Left kidney (tissue), 8 donors: ENCODE measurements around the gene NDUFA3. TPM values are rescaled to one million over a fixed set of nuclear protein-coding genes. Genes with fewer than 3 reads are reported as not detected.
"Not testable (repeated sequence)": the region's sequence is repeated elsewhere in the genome, so short reads cannot be mapped to it uniquely, and the experiment has no call there.

Source experiments
- DNase-seq: peaks from one replicate; pipeline ENCODE4 v3.0.0-alpha.2; 2013
- long read RNA-seq, 8 donors: transcript quantifications; one replicate each; lab custom pipeline, GENCODE V29; 2026
- polyA plus RNA-seq: library from polyadenylated mRNA; unstranded; fragments of 120-200 nt; gene quantifications from one replicate; pipeline ENCODE4 v1.2.1, GENCODE V29; 2013; ENCODE audit not compliant: insufficient read length

NDUFA3 gene
- 105 TPM for polyA plus RNA-seq
- long read RNA-seq, donor 1, transcript NDUFA3-214 (4 exons, 963 nt), result major isoform, 155 of 283 reads
- long read RNA-seq, donor 1, transcript NDUFA3-202 (5 exons, 435 nt), result minor isoform, 7 of 283 reads
- long read RNA-seq, donor 1, transcript NDUFA3-213 (3 exons, 541 nt), result minor isoform, 54 of 283 reads
- long read RNA-seq, donor 1, partial matches to known transcripts, result 50 of 283 reads
- long read RNA-seq, donor 1, other reads (novel, unspliced or antisense), result 12 of 283 reads
- long read RNA-seq, donor 2, transcript NDUFA3-214 (4 exons, 963 nt), result major isoform, 149 of 200 reads
- long read RNA-seq, donor 2, transcript NDUFA3-213 (3 exons, 541 nt), result minor isoform, 34 of 200 reads
- long read RNA-seq, donor 2, partial matches to known transcripts, result 9 of 200 reads
- long read RNA-seq, donor 2, other reads (novel, unspliced or antisense), result 0 of 200 reads
- long read RNA-seq, donor 3, transcript NDUFA3-214 (4 exons, 963 nt), result major isoform, 117 of 190 reads
- long read RNA-seq, donor 3, transcript NDUFA3-213 (3 exons, 541 nt), result minor isoform, 27 of 190 reads
- long read RNA-seq, donor 3, partial matches to known transcripts, result 37 of 190 reads
- long read RNA-seq, donor 3, other reads (novel, unspliced or antisense), result 5 of 190 reads
- long read RNA-seq, donor 4, transcript NDUFA3-213 (3 exons, 541 nt), result minor isoform, 13 of 58 reads
- long read RNA-seq, donor 4, transcript NDUFA3-214 (4 exons, 963 nt), result major isoform, 44 of 58 reads
- long read RNA-seq, donor 4, partial matches to known transcripts, result 0 of 58 reads
- long read RNA-seq, donor 4, other reads (novel, unspliced or antisense), result 0 of 58 reads
- long read RNA-seq, donor 5, transcript NDUFA3-213 (3 exons, 541 nt), result minor isoform, 50 of 437 reads
- long read RNA-seq, donor 5, transcript NDUFA3-202 (5 exons, 435 nt), result minor isoform, 15 of 437 reads
- long read RNA-seq, donor 5, transcript NDUFA3-214 (4 exons, 963 nt), result major isoform, 273 of 437 reads
- long read RNA-seq, donor 5, partial matches to known transcripts, result 60 of 437 reads
- long read RNA-seq, donor 5, other reads (novel, unspliced or antisense), result 32 of 437 reads
- long read RNA-seq, donor 6, transcript NDUFA3-213 (3 exons, 541 nt), result minor isoform, 32 of 263 reads
- long read RNA-seq, donor 6, transcript NDUFA3-202 (5 exons, 435 nt), result minor isoform, 7 of 263 reads
- long read RNA-seq, donor 6, transcript NDUFA3-214 (4 exons, 963 nt), result major isoform, 196 of 263 reads
- long read RNA-seq, donor 6, partial matches to known transcripts, result 27 of 263 reads
- long read RNA-seq, donor 6, other reads (novel, unspliced or antisense), result 0 of 263 reads
- long read RNA-seq, donor 7, transcript NDUFA3-202 (5 exons, 435 nt), result minor isoform, 5 of 300 reads
- long read RNA-seq, donor 7, transcript NDUFA3-210 (3 exons, 646 nt), result minor isoform, 8 of 300 reads
- long read RNA-seq, donor 7, transcript NDUFA3-214 (4 exons, 963 nt), result major isoform, 180 of 300 reads
- long read RNA-seq, donor 7, transcript NDUFA3-213 (3 exons, 541 nt), result minor isoform, 46 of 300 reads
- long read RNA-seq, donor 7, partial matches to known transcripts, result 46 of 300 reads
- long read RNA-seq, donor 7, other reads (novel, unspliced or antisense), result 11 of 300 reads
- long read RNA-seq, donor 8, transcript NDUFA3-214 (4 exons, 963 nt), result major isoform, 57 of 83 reads
- long read RNA-seq, donor 8, transcript NDUFA3-213 (3 exons, 541 nt), result minor isoform, 16 of 83 reads
- long read RNA-seq, donor 8, partial matches to known transcripts, result 5 of 83 reads
- long read RNA-seq, donor 8, other reads (novel, unspliced or antisense), result 0 of 83 reads

GRCh38 chr19:54102421-54103169 is at the start of gene NDUFA3:
Gene NDUFA3 (plus strand): TSS chr19:54102855. CDS start chr19:54102879, 24 bp downstream.
- peak; percentile 98 for DNase-seq

GRCh38 chr19:54062643-54063042 is 40.0 kb upstream of the NDUFA3 start:
- DNase-seq, result no peak

GRCh38 chr19:54063350-54064116 is 39.1 kb upstream of the NDUFA3 start, which contains the start of gene VSTM1:
Gene VSTM1 (minus strand): TSS chr19:54063897. CDS start chr19:54063777, 120 bp downstream.
- no peak for DNase-seq

DNA sequence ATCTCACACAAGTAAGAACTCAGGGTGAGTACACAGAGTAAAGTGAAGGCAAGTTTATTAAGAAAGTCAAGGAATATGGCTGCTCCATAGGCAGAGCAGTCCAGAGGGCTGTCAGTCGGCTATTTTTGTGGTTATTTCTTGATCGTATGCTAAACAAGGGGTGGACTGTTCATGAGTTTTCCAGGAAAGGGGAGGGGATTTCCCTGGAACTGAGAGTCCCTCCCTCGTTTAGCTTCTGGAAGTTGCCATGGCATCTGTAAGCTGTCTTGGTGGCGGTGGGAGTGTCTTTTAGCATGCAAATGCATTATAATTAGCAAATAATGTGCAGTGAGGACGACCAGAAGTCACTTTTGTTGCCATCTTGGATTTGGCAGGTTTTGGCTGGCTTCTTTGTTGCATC is 33.2 kb upstream of the NDUFA3 start:
- no peak for DNase-seq

- no peak for DNase-seq
These were observed 28.8 kb upstream of the NDUFA3 start for GRCh38 chr19:54073829-54074228.

GRCh38 chr19:54074851-54075250 is 27.8 kb upstream of the NDUFA3 start:
- DNase-seq, result no peak

GRCh38 chr19:54077334-54077733 is 25.3 kb upstream of the NDUFA3 start:
- no peak for DNase-seq

DNA sequence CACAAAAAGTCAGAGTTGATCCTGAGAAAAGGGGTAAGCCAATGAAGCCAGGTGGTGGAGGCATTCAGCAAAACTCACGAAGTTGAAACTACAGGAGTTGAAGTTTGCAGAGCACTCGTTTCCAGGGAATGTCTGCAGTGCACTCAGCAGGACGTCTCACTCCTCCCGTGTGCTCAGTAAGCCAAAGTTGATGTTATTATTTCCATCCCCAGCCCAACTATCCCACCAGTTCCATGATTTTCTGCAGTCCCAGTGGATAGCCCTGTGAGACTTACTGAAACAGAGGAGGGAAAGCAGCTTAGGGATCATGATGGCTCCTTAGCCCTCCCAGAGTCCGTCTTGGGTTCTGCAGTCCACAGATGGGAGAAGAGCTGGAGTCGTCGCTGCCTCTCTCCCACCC is 21.6 kb upstream of the NDUFA3 start, which contains the start of gene TARM1:
Gene TARM1 (minus strand): TSS at position 334 of the 400 bp plus-strand sequence. CDS start 25 bp downstream, at position 309.
- DNase-seq, result no peak

GRCh38 chr19:54084410-54084809 is 18.2 kb upstream of the NDUFA3 start:
- no peak for DNase-seq

DNA sequence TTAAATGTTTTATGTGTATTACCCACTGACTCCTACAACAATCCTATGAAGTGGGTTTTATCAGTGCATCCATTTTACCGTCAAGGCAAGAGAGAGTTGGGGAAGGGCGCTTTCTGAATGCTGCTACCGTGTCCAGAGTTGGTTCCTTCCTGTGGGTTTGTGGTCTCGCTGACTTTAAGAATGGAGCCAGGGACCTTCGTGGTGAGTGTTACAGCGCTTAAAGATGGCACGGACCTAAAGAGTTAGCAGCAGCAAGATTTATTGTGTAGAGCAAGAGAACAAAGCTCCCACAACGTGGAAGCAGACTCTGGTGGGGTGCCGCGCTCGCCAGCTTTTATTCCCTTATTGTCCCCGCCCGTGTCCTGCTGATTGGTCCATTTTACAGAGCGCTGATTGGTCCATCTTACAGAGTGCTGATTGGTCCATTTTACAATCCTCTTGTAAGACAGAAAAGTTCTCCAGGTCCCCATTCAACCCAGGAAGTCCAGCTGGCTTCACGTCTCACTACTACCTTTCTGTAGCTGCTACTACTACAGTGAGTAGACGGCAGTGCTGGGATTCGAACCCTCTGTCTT is 8.1 kb upstream of the NDUFA3 start:
- DNase-seq, result no peak

DNA sequence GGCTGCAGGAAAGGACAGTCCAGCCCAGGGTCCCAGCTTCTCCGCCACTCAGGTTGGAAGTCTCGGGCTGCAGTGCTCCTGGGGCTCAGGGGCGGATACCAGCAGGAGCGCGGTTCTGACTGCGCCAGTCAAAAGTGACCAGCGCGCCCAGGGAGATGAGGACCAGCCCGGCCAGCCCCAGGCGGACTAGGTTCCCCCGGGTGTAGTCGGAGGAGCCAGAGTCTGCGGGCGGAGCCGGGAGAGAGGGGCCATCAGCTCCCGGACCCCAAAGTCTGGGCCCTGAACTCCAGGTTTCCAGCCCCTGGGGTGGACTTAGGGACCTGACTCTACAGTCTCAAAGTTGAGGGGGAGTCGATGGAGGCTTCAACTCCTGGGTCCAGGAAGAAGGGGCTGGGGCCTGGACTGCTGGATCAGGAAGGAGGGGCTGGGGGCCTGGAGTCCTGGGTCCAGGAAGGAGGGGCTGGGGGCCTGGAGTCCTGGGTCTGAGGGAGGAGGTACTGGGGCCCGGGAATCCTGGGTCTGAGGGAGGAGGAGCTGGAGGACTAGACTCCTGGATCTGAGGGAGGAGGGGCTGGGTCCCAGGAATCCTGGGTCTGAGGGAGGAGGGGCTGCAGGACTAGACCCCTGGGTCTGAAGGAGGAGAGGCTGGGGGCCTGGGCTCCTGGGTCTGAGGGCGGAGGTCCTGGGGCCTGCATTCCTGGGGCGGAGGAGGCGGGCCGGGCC is 7.4 kb upstream of the NDUFA3 start:
- no peak for DNase-seq

DNA sequence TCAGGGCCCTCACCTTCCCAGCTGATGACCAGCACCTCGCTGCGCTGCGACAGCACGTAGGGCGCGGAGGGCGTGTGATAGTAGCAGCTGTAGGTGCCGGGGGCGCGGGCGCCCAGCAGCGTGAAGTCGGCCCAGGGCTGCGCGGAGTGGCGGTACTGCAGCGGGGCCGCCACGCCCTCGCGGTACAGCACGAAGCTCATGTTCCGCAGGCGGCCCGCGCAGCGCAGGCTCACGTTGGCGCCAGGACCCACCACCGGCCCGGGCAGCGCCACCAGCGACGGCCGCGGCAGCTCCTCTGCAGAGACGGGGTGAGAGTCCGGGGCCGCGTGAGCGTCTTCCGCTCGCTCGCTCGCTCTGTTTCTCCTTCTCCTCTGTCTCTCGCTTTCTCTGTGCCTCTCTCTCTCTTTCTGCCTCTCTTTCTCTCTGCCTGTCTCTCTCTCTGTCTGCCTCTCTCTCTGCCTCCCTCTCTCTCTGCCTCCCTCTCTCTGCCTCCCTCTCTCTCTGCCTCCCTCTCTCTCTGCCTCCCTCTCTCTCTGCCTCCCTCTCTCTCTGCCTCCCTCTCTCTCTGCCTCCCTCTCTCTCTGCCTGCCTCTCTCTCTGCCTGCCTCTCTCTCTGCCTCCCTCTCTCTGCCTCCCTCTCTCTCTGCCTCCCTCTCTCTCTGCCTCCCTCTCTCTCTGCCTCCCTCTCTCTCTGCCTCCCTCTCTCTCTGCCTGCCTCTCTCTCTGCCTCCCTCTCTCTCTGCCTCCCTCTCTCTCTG is 6.6 kb upstream of the NDUFA3 start:
- DNase-seq, result not testable (repeated sequence)

DNA sequence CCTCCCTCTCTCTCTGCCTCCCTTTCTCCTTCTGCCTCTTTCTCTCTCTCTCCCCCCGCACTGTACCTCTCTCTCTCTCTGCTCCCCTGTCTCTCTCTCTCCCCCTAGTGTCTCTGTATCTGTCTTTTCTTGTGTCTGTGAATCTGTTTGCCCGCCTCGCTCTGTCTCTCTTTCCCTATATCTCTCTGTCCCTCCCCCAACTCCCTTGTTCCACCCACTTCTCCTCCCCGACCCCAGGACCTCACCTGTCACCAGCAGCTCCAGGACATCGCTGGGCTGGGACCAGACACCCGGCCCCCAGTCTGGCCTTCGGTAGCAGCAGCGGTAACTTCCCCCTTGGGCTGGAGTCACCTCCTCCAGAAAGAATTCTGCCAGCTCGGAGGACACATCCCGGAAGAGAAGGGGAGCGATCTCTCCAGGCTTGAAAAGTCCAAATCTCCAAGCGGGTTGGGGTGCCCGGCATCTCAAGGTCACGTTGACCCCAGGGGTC is 6.0 kb upstream of the NDUFA3 start:
- no peak for DNase-seq

- DNase-seq, result no peak
These were observed 3.3 kb upstream of the NDUFA3 start for GRCh38 chr19:54099190-54099902.

DNA sequence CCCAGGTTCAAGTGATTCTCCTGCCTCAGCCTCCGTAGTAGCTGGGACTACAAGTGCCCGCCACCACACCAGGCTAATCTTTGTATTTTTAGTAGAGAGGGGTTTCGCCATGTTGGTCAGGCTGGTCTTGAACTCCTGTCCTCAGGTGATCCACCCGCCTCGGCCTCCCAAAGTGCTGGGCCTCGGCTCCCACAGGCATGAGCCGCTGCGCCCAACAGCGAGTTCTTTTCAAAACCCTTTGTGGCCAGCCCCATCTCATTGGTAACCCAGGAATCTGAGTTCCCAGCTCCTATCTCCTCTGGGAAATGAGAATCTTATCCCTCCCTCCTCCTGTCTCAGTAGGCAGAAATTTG is 2.8 kb upstream of the NDUFA3 start:
- not testable (repeated sequence) for DNase-seq

DNA sequence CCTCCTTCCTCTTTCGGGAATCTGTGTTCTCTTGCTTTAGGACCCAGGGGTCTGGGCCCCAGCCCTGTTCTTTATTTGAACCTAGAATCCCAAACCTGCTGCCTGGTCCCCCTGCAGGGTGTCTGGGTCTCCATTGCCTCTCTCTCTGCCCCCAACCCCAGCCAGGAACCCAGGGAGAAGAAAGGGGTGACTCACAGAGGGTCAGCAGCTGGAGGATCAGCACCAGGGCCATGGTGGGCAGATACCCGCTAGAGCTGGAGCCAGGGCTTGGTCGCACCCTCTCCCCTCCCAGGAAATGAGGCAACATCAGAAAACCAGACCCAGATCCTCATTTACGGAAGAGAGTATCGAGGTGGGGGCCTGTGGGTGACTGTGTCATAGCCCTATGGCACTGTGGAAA is 2.1 kb upstream of the NDUFA3 start, which contains the start of gene OSCAR:
Gene OSCAR (minus strand): TSS at position 243 of the 400 bp plus-strand sequence. CDS start 11 bp downstream, at position 232.
- no peak for DNase-seq
